ENCODE measurements around the gene KCND3.

KCND3 gene

GRCh38 chr1:111992476-111992875 is 3.0 kb upstream of the KCND3 start:
- H3F3A ChIP-seq (ENCODE audit: low read depth) = no peaks in the 10 kb centered on the region
- no peaks in the 10 kb centered on the region for H3K79me2 ChIP-seq (ENCODE audit: insufficient read depth, low read length)
- no peak overlapping the region for H3K9ac ChIP-seq (ENCODE audit: low read depth, low read length, poor library complexity, severe bottlenecking)
- no peak overlapping the region for H3K4me2 ChIP-seq (ENCODE audit: low read depth, low read length, poor library complexity, severe bottlenecking)
- H3K4me3 ChIP-seq (ENCODE audit: low read length, poor library complexity, severe bottlenecking) = no peak overlapping the region
- H3K4me1 ChIP-seq (ENCODE audit: insufficient read depth, low read length, poor library complexity, severe bottlenecking) = no peaks in the 10 kb centered on the region
- H2AFZ ChIP-seq (ENCODE audit: low read length) = no peak overlapping the region
- H3K27me3 ChIP-seq (ENCODE audit: insufficient read depth, low read length, poor library complexity, severe bottlenecking) = no peaks in the 10 kb centered on the region
- no peaks in the 10 kb centered on the region for H4K20me1 ChIP-seq (ENCODE audit: insufficient read depth, low read length, poor library complexity, severe bottlenecking)
- no peaks in the 10 kb centered on the region for H3K9me3 ChIP-seq (ENCODE audit: insufficient read depth, low read depth, low read length)
- H3K9me2 ChIP-seq (replicated peaks; ENCODE audit: low read depth, low read length) = no peaks in the 10 kb centered on the region
- TF ChIP-seq, protein P1, sequence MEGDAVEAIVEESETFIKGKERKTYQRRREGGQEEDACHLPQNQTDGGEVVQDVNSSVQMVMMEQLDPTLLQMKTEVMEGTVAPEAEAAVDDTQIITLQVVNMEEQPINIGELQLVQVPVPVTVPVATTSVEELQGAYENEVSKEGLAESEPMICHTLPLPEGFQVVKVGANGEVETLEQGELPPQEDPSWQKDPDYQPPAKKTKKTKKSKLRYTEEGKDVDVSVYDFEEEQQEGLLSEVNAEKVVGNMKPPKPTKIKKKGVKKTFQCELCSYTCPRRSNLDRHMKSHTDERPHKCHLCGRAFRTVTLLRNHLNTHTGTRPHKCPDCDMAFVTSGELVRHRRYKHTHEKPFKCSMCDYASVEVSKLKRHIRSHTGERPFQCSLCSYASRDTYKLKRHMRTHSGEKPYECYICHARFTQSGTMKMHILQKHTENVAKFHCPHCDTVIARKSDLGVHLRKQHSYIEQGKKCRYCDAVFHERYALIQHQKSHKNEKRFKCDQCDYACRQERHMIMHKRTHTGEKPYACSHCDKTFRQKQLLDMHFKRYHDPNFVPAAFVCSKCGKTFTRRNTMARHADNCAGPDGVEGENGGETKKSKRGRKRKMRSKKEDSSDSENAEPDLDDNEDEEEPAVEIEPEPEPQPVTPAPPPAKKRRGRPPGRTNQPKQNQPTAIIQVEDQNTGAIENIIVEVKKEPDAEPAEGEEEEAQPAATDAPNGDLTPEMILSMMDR (conservative IDR thresholded peaks at IDR 0.05; ENCODE audit: low read length) = no peak
- TF ChIP-seq EZH2phosphoT487 (IDR thresholded peaks at IDR 0.05; ENCODE audit: borderline replicate concordance) = no peak
- H3K36me3 ChIP-seq (ENCODE audit: insufficient read depth, low read length) = no peaks in the 10 kb centered on the region

DNA sequence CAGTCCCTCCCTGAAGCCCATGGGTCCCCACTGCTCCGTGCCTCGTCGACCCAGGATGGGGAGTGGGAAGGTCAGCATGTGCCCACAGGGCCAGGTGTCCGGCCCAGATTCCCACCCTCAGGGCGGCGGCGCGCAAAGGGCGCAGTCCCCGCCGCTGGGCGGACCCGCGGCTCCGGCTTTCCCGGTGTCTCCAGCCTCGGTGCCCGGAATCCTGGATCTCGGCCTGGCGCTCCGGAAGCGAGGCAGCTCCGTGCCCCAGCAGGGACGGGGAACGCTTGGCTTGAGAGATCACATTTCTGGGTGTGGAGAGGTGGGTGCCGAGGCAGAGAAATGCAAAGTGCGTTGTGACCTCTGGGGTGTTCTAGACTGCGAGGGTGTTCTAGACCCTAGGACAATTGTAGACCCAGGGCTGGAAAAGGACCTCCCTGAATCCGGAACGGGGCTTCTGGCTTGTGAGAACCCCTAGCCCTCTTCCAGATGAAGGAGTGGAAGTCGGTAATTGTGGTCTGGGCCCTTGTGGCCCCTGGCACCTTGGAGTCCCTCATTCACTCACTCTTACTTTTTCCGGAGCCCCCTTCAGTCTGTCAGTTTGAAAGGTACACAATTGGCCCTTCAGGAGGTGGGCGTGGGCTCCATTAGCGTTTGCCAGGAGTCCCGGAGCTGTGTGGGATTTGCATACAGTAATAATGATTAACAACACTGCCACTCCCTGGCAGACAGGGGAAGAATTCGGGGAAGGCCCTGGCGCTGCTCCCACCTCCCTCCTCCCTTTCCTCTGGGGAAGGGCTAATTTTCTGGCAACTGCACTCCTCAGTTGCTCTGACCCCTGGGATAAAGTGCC is 1.6 kb upstream of the KCND3 start:
- Histone ChIP-seq H3K9ac (ENCODE audit: low read depth, low read length, poor library complexity, severe bottlenecking) (no peak overlapping the region), H3K79me2 (ENCODE audit: insufficient read depth, low read length) (no peaks in the 10 kb centered on the region), H3F3A (ENCODE audit: low read depth) (no peaks in the 10 kb centered on the region), H3K27me3 (ENCODE audit: insufficient read depth, low read length, poor library complexity, severe bottlenecking) (no peaks in the 10 kb centered on the region), H2AFZ (ENCODE audit: low read length) (peak overlapping the region; percentile 49; the same call in 1 of the 2 replicates), H3K9me2 (replicated peaks; ENCODE audit: low read depth, low read length) (no peaks in the 10 kb centered on the region), H3K36me3 (ENCODE audit: insufficient read depth, low read length) (no peaks in the 10 kb centered on the region), H4K20me1 (ENCODE audit: insufficient read depth, low read length, poor library complexity, severe bottlenecking) (no peaks in the 10 kb centered on the region), H3K4me1 (ENCODE audit: insufficient read depth, low read length, poor library complexity, severe bottlenecking) (no peaks in the 10 kb centered on the region), H3K4me2 (ENCODE audit: low read depth, low read length, poor library complexity, severe bottlenecking) (peak overlapping the region; percentile 24), H3K4me3 (ENCODE audit: low read length, poor library complexity, severe bottlenecking) (no peak overlapping the region), H3K9me3 (ENCODE audit: insufficient read depth, low read depth, low read length) (no peaks in the 10 kb centered on the region)
- TF ChIP-seq EZH2phosphoT487 (IDR thresholded peaks at IDR 0.05; ENCODE audit: borderline replicate concordance) = no peak
- TF ChIP-seq, protein P1 (conservative IDR thresholded peaks at IDR 0.05; ENCODE audit: low read length) = peak; percentile 35; the same call in 1 of the 2 replicates

GRCh38 chr1:111990026-111990877 is 784 bp upstream of the KCND3 start:
- no peak overlapping the region for H3K4me3 ChIP-seq (ENCODE audit: low read length, poor library complexity, severe bottlenecking)
- H3K9me3 ChIP-seq (ENCODE audit: insufficient read depth, low read depth, low read length) = no peaks in the 10 kb centered on the region
- no peak overlapping the region for H2AFZ ChIP-seq (ENCODE audit: low read length)
- no peaks in the 10 kb centered on the region for H4K20me1 ChIP-seq (ENCODE audit: insufficient read depth, low read length, poor library complexity, severe bottlenecking)
- no peaks in the 10 kb centered on the region for H3K36me3 ChIP-seq (ENCODE audit: insufficient read depth, low read length)
- no peaks in the 10 kb centered on the region for H3F3A ChIP-seq (ENCODE audit: low read depth)
- H3K4me2 ChIP-seq (ENCODE audit: low read depth, low read length, poor library complexity, severe bottlenecking) = no peak overlapping the region
- no peak overlapping the region for H3K9ac ChIP-seq (ENCODE audit: low read depth, low read length, poor library complexity, severe bottlenecking)
- H3K4me1 ChIP-seq (ENCODE audit: insufficient read depth, low read length, poor library complexity, severe bottlenecking) = no peaks in the 10 kb centered on the region
- no peaks in the 10 kb centered on the region for H3K79me2 ChIP-seq (ENCODE audit: insufficient read depth, low read length)
- no peak for TF ChIP-seq EZH2phosphoT487 (IDR thresholded peaks at IDR 0.05; ENCODE audit: borderline replicate concordance)
- TF ChIP-seq, protein P1 (conservative IDR thresholded peaks at IDR 0.05; ENCODE audit: low read length) = no peak
- H3K27me3 ChIP-seq (ENCODE audit: insufficient read depth, low read length, poor library complexity, severe bottlenecking) = no peaks in the 10 kb centered on the region
- H3K9me2 ChIP-seq (replicated peaks; ENCODE audit: low read depth, low read length) = no peaks in the 10 kb centered on the region
